Stomach (tissue), 9 donors: ENCODE measurements around the gene MLEC. TPM values are rescaled to one million over a fixed set of nuclear protein-coding genes. Genes with fewer than 3 reads are reported as not detected.

Experiments used
- DNase-seq, 2 donors: peaks; one replicate each; pipeline versions ENCODE4 v3.0.0 to v3.0.0-alpha.2; 2013 to 2019
- H3K27ac ChIP-seq, 5 donors: fragments of 200-600 bp in 4 of 5; sonication (generic) in 4 of 5; one replicate each; pipeline ENCODE4 v1.5.1; 2013 to 2019; ENCODE audit warnings: mild to moderate bottlenecking in 1 of 5, moderate library complexity in 1 of 5
- H3K27me3 ChIP-seq, 3 donors: fragments of 200-600 bp; sonication (generic); one replicate each; pipeline ENCODE4 v1.5.1; 2017 to 2019; ENCODE audit warnings: mixed run types in 1 of 3
- H3K36me3 ChIP-seq, 4 donors: fragments of 200-600 bp; sonication (generic); 1 replicate in 3 of 4; 2 replicates in 1 of 4; pipeline ENCODE4 v1.5.1; 2016 to 2019
- H3K4me1 ChIP-seq, 4 donors: fragments of 200-600 bp; sonication (generic); one replicate each; pipeline ENCODE4 v1.5.1; 2016 to 2019
- H3K4me3 ChIP-seq, 4 donors: fragments of 200-600 bp; sonication (generic) in 3 of 4; one replicate each; pipeline ENCODE4 v1.5.1; 2016 to 2019; ENCODE audit warnings: mild to moderate bottlenecking in 1 of 4
- H3K9me3 ChIP-seq, 4 donors: fragments of 200-600 bp; sonication (generic); one replicate each; pipeline ENCODE4 v1.5.1; 2016 to 2019
- EP300 ChIP-seq: sonication (generic); formaldehyde crosslinking; IDR thresholded peaks from one replicate; pipeline ENCODE4 v1.6.1; 2017; ENCODE audit warnings: antibody characterized with exemption
- POLR2A ChIP-seq, 4 donors: fragments of 450-650 bp; IDR thresholded peaks; one replicate each; pipeline ENCODE4 v1.6.1; 2016; ENCODE audit warnings: antibody characterized with exemption in 4 of 4, control low read depth in 2 of 4, mild to moderate bottlenecking in 1 of 4, moderate library complexity in 1 of 4
- POLR2AphosphoS5 ChIP-seq, 3 donors: sonication (generic); formaldehyde crosslinking; IDR thresholded peaks; one replicate each; pipeline ENCODE4 v1.6.1; 2016; ENCODE audit warnings: antibody characterized with exemption in 3 of 3
- WGBS, 5 donors: extraction: QIAGEN DNeasy Blood & Tissue Kit in 3 of 5; methylation state at CpG; one replicate each; pipeline versions ENCODE4 v1.1.5 to v1.1.7; 2013 to 2018; 5-methylcytosine and 5-hydroxymethylcytosine counted together
- intact Hi-C: fragments of 100-400 bp; cut with DNase I; formaldehyde crosslinking; loops from one replicate; pipeline ENCODE4 v1.15.1; 2023; ENCODE audit warnings: low total_unique reads
- polyA plus RNA-seq, 3 donors: library from polyadenylated mRNA; stranded (reverse); fragments of 200-250 nt; gene quantifications; one replicate each; pipeline ENCODE4 v1.2.3, GENCODE V29; 2013
- total RNA-seq, 5 donors: library from RNA; depleted of rRNA; stranded (reverse); fragments of >200 nt; gene quantifications; one replicate each; pipeline versions ENCODE4 v1.1.0 to v1.2.3, GENCODE V29; 2014 to 2016
- TF ChIP-seq, protein P1 (sequence below), 7 experiments: fragments of 450-650 bp in 4 of 7; fragments of 200-600 bp in 3 of 7; sonication (generic) in 3 of 7; IDR thresholded peaks; one replicate each; pipeline ENCODE4 v1.5.1; 2016 to 2019; ENCODE audit warnings: antibody characterized with exemption in 7 of 7, control low read depth in 2 of 7, mild to moderate bottlenecking in 1 of 7
- donor health status: healthy with polysubstance abuse.
- donor health status: Bipolar disorder and iron deficiency.
- donor health status: healthy.

Gene MLEC
- total and polyA plus RNA-seq, 8 donors, result 15.1 to 1,695 (median 45.0) TPM

- Histone ChIP-seq H3K9me3 (no peaks in the 10 kb centered on the region), H3K36me3 (peaks cover 20 to 32% (median 25%) of the 10 kb centered on the region in 4 donors), H3K4me3 (no peak overlapping the region), H3K27me3 (no peaks in the 10 kb centered on the region), H3K4me1 (peaks cover 47 to 62% (median 56%) of the 10 kb centered on the region in 4 donors), H3K27ac (peak overlapping the region in 2 of 5 donors; percentile 12 to 21)
- TF ChIP-seq POLR2AphosphoS5 (IDR thresholded peaks at IDR 0.05) (no peak), EP300 (no peak), POLR2A (IDR thresholded peaks at IDR 0.05) (no peak)
- TF ChIP-seq, protein P1, sequence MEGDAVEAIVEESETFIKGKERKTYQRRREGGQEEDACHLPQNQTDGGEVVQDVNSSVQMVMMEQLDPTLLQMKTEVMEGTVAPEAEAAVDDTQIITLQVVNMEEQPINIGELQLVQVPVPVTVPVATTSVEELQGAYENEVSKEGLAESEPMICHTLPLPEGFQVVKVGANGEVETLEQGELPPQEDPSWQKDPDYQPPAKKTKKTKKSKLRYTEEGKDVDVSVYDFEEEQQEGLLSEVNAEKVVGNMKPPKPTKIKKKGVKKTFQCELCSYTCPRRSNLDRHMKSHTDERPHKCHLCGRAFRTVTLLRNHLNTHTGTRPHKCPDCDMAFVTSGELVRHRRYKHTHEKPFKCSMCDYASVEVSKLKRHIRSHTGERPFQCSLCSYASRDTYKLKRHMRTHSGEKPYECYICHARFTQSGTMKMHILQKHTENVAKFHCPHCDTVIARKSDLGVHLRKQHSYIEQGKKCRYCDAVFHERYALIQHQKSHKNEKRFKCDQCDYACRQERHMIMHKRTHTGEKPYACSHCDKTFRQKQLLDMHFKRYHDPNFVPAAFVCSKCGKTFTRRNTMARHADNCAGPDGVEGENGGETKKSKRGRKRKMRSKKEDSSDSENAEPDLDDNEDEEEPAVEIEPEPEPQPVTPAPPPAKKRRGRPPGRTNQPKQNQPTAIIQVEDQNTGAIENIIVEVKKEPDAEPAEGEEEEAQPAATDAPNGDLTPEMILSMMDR (IDR thresholded peaks at IDR 0.05), result no peak
- WGBS, 5 donors, result 30 to 48% (median 42%) methylated on average over 3 of the region's 3 CpGs
- intact Hi-C loops, result no loop called here
- DNase-seq, result no peak
Measured at GRCh38 chr12:120690978-120691377, 4.0 kb downstream of the MLEC start.

GRCh38 chr12:120692524-120693033, 5.6 kb downstream of the MLEC start:
- TF ChIP-seq POLR2AphosphoS5 (IDR thresholded peaks at IDR 0.05) (no peak), EP300 (no peak), POLR2A (IDR thresholded peaks at IDR 0.05) (no peak)
- TF ChIP-seq, protein P1 (IDR thresholded peaks at IDR 0.05), result no peak
- WGBS, 5 donors, result 26 to 53% (median 47%) methylated on average over 11 of the region's 11 CpGs
- Histone ChIP-seq H3K4me1 (peaks cover 46 to 59% (median 52%) of the 10 kb centered on the region in 4 donors), H3K4me3 (no peak overlapping the region), H3K36me3 (peaks cover 35 to 48% (median 41%) of the 10 kb centered on the region in 4 donors), H3K9me3 (no peaks in the 10 kb centered on the region), H3K27ac (peak overlapping the region in 4 of 5 donors; percentile 16 to 65 (median 18)), H3K27me3 (no peaks in the 10 kb centered on the region)
- intact Hi-C loops, result no loop called here
- DNase-seq, result peak in 1 of 2 donors; percentile 37

GRCh38 chr12:120693848-120694247, 6.9 kb downstream of the MLEC start:
- Histone ChIP-seq H3K27me3 (no peaks in the 10 kb centered on the region), H3K9me3 (no peaks in the 10 kb centered on the region), H3K4me3 (no peak overlapping the region), H3K27ac (no peak overlapping the region), H3K36me3 (peaks cover 35 to 61% (median 54%) of the 10 kb centered on the region in 4 donors), H3K4me1 (peaks cover 37 to 50% (median 42%) of the 10 kb centered on the region in 4 donors)
- TF ChIP-seq EP300, result no peak
- no peak for TF ChIP-seq POLR2A (IDR thresholded peaks at IDR 0.05)
- no peak for TF ChIP-seq POLR2AphosphoS5 (IDR thresholded peaks at IDR 0.05)
- TF ChIP-seq, protein P1 (IDR thresholded peaks at IDR 0.05), result no peak
- DNase-seq, result no peak
- intact Hi-C loops, result no loop called here
- WGBS, 5 donors, result 88 to 98% (median 95%) methylated on average over 4 of the region's 4 CpGs

DNA sequence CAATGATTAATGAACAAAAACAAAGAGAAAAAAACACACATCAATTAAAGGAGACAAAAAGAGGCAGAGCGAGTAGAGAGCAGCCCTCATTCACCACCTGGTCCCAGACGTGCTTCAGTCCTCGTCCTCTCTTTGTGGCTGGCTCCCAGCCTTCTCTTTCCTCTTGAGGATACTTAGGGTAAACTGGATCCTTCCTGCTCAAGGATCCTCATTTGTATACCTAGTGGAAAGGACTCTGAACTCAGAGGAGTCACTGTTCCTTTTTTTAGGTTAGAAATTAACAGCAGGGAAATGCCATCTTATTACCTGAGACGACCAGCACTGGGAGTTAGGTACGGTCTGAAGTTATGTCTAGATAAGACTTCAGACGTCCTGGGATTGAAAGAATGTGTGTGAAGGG, 9.7 kb downstream of the MLEC start:
- Histone ChIP-seq H3K4me1 (peaks cover 17 to 41% (median 38%) of the 10 kb centered on the region in 4 donors), H3K27ac (no peak overlapping the region), H3K4me3 (no peak overlapping the region), H3K36me3 (peaks cover 40 to 89% (median 82%) of the 10 kb centered on the region in 4 donors), H3K9me3 (no peaks in the 10 kb centered on the region), H3K27me3 (no peaks in the 10 kb centered on the region)
- TF ChIP-seq EP300, result no peak
- no peak for TF ChIP-seq POLR2AphosphoS5 (IDR thresholded peaks at IDR 0.05)
- no peak for TF ChIP-seq POLR2A (IDR thresholded peaks at IDR 0.05)
- TF ChIP-seq, protein P1 (IDR thresholded peaks at IDR 0.05), result no peak
- intact Hi-C loops, result no loop called here
- WGBS, 5 donors, result 57 to 74% (median 70%) methylated on average over 6 of the region's 6 CpGs
- no peak for DNase-seq
